GM12892 (cell line): ENCODE data around the gene FALEC.

ENCODE experiments used
- POLR2A ChIP-seq: IDR thresholded peaks from 2 replicates; pipeline ENCODE4 v1.6.1; 2011; ENCODE audit warnings: low read depth, low read length, control low read depth
- POLR2AphosphoS5 ChIP-seq: IDR thresholded peaks from 2 replicates; pipeline ENCODE4 v1.6.1; 2011; ENCODE audit warnings: low read depth, low read length, control low read depth
- TAF1 ChIP-seq: IDR thresholded peaks from 2 replicates; pipeline ENCODE4 v1.6.1; 2011; ENCODE audit warnings: low read depth, mild to moderate bottlenecking, control low read depth, low read length, borderline replicate concordance

DNA sequence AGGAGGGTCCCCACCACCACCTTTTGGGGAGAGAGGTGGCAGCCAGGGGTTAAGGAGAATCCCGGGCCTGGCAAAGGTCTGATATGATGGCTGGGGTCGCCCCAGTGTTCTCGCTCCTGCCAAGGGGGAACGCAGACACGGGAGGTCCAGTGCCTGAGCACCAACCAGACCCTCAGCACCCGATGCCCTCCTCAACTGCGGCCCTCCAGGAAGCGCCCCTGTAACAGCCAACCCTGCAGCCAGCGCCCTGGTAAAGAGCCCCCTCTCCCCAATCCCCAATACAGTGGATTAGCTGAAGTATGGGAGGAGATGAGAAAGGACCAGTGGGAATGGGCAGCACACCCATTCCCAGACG, 44.1 kb downstream of the FALEC start:
- TF ChIP-seq POLR2A, result no peak
- TF ChIP-seq POLR2AphosphoS5, result no peak
- TF ChIP-seq TAF1, result no peak
